HG02623 (cell line): ENCODE results near the gene CDR2.
"Not testable (repeated sequence)": the region's sequence is repeated elsewhere in the genome, so short reads cannot be mapped to it uniquely, and the experiment has no call there.

Experiments used
- ATAC-seq: cut with Tn5 transposase; IDR thresholded peaks from one replicate; pipeline ENCODE4 v1.9.1; 2021; ENCODE audit warnings: moderate library complexity; ENCODE audit not compliant: unreplicated experiment

The CDR2 gene

GRCh38 chr16:22311520-22311919, 62.9 kb downstream of the CDR2 start:
- ATAC-seq: no peak

GRCh38 chr16:22308824-22309520, 65.4 kb downstream of the CDR2 start:
- ATAC-seq: no peak

GRCh38 chr16:22307838-22308237, 66.6 kb downstream of the CDR2 start:
- ATAC-seq: no peak

- no peak for ATAC-seq
Observed at GRCh38 chr16:22306788-22307187, 67.6 kb downstream of the CDR2 start.

GRCh38 chr16:22304411-22304810, 70.0 kb downstream of the CDR2 start:
- ATAC-seq: no peak

GRCh38 chr16:22302776-22303363, 71.5 kb downstream of the CDR2 start:
- no peak for ATAC-seq

GRCh38 chr16:22301423-22301822, 73.0 kb downstream of the CDR2 start:
- not testable (repeated sequence) for ATAC-seq

- ATAC-seq: no peak
Observed at GRCh38 chr16:22300427-22301071, 73.9 kb downstream of the CDR2 start.

GRCh38 chr16:22299036-22299435, 75.4 kb downstream of the CDR2 start:
- ATAC-seq: no peak

GRCh38 chr16:22297871-22298733, 76.3 kb downstream of the CDR2 start:
- peak; percentile 30 for ATAC-seq

GRCh38 chr16:22297114-22297870, 77.1 kb downstream of the CDR2 start, which contains the start of gene POLR3E:
Gene POLR3E, plus strand, starts transcription at chr16:22297409. Its CDS starts 5,560 bp downstream, at chr16:22302969.
- peak; percentile 84 for ATAC-seq

- ATAC-seq: no peak
Observed at GRCh38 chr16:22296225-22297113, 78.0 kb downstream of the CDR2 start.
